ACC112 (cell line): ENCODE data around the gene IL21R.

Experiments used
- H2AFZ ChIP-seq: fragments of 200-600 bp; sonication (generic); one replicate; pipeline ENCODE4 v1.6.0; 2017; ENCODE audit warnings: antibody characterized with exemption, low read length; ENCODE audit not compliant: unreplicated experiment
- H3K27ac ChIP-seq: fragments of 200-600 bp; sonication (generic); 2 replicates; pipeline ENCODE4 v1.5.1; 2014; ENCODE audit warnings: low read depth, mild to moderate bottlenecking, antibody characterized with exemption, low read length, moderate library complexity
- H3K27me3 ChIP-seq: fragments of 200-600 bp; sonication (generic); 2 replicates; pipeline ENCODE4 v1.6.1; 2014; ENCODE audit warnings: mild to moderate bottlenecking, antibody characterized with exemption, low read length, moderate library complexity, mixed read lengths; ENCODE audit not compliant: insufficient read depth
- H3K36me3 ChIP-seq: fragments of 200-600 bp; sonication (generic); 2 replicates; pipeline ENCODE4 v1.6.1; 2016; ENCODE audit warnings: mild to moderate bottlenecking, antibody characterized with exemption, low read length, moderate library complexity, mixed read lengths; ENCODE audit not compliant: insufficient read depth
- H3K4me1 ChIP-seq: fragments of 200-600 bp; sonication (generic); one replicate; pipeline ENCODE4 v1.6.1; 2016; ENCODE audit warnings: low read length, mixed read lengths; ENCODE audit not compliant: insufficient read depth, unreplicated experiment, control insufficient read depth
- H3K4me3 ChIP-seq: fragments of 200-600 bp; sonication (generic); 2 replicates; pipeline ENCODE4 v1.5.1; 2014; ENCODE audit warnings: mild to moderate bottlenecking, low read depth, low read length
- H3K79me2 ChIP-seq: fragments of 200-600 bp; sonication (generic); one replicate; pipeline ENCODE4 v1.6.0; 2016; ENCODE audit warnings: low read length; ENCODE audit not compliant: control insufficient read depth, unreplicated experiment, insufficient read depth

IL21R gene

DNA sequence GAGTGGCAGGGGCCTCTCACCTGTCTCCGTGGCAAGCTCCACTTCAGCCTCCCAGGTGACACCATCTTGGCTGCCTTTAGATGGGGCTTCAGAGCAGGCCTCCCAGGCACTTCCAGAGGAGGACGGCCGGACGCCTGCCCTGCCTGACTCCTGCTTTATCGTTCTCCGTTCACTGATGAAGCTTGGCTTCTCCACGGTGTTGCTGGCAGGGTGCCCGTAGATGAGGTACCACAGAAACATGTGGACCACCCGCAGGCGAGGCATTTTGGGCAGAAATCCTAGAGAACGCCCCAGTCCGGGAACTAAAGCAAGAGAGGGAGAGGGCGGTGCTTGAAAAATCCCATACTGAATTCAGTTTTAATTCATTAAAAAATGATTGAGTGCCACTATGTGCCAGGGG lies 93.2 kb downstream of the IL21R start:
- Histone ChIP-seq H2AFZ (no peak overlapping the region), H3K36me3 (peaks cover 31% of the 10 kb centered on the region), H3K4me3 (no peak overlapping the region), H3K27ac (no peak overlapping the region), H3K27me3 (no peaks in the 10 kb centered on the region), H3K79me2 (no peaks in the 10 kb centered on the region), H3K4me1 (peaks cover 8% of the 10 kb centered on the region)

- Histone ChIP-seq H3K36me3 (peaks cover 25% of the 10 kb centered on the region), H3K27me3 (no peaks in the 10 kb centered on the region), H3K4me3 (no peak overlapping the region), H3K27ac (no peak overlapping the region), H3K79me2 (no peaks in the 10 kb centered on the region), H2AFZ (no peak overlapping the region), H3K4me1 (no peaks in the 10 kb centered on the region)
These were observed 96.3 kb downstream of the IL21R start for GRCh38 chr16:27498031-27498825.

DNA sequence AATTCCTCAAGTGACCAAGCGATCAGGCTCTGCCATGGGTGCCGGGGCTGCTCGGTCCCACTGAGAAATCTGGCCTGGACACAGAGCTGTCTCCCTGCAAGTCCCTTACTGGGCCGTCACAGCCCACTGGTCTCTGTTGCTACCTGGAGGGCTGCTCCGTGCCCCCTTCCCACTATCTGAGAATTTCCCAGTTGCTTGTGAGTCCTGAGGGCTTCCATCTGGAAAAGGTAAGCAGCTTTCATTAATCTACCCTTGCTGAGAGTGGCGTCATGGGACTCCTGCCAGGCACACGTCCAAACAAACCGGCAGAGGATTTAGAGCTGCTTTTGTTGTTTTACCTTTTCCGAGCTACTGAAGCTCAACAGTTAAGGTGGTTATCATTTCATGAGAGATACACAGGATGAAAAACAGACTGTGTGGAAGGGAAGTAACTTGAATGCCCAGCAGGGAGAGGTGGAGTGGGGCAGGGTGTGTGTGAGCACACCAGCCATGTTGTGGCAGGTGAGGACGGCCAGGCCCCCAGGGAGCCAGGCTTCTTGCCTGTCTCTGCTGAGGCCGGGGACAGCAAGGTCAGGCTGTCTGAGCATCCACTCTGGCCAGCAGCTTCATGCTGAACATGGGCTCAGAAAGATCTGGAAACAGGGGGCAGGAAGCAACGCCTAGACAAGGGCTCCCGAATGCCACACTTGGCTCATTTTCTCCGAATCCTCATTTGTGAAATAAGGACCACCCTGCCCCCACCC lies 97.1 kb downstream of the IL21R start:
- Histone ChIP-seq H2AFZ (no peak overlapping the region), H3K4me1 (no peaks in the 10 kb centered on the region), H3K4me3 (no peak overlapping the region), H3K27me3 (no peaks in the 10 kb centered on the region), H3K27ac (no peak overlapping the region), H3K79me2 (no peaks in the 10 kb centered on the region), H3K36me3 (peaks cover 31% of the 10 kb centered on the region)

DNA sequence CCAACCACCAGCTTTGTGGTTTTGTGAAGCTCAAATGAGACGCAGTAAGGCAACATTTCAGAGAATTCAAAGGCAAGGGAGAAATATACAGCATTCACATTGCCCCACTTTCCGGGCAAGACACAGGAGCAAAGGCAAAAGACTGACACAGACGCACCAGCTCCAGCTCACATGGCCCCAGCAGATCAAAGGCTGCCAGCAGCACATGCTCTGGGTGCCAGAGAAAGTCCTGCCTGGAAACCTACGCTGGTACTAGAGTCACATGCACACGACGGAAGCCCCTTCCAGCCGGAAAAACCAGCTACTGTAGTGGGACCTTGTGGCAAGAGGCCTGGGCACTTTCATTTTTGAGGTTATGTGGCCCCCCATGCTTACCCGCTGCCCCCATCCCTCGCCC lies 97.7 kb downstream of the IL21R start:
- Histone ChIP-seq H2AFZ (no peak overlapping the region), H3K36me3 (peaks cover 31% of the 10 kb centered on the region), H3K4me3 (no peak overlapping the region), H3K27me3 (no peaks in the 10 kb centered on the region), H3K27ac (no peak overlapping the region), H3K79me2 (no peaks in the 10 kb centered on the region), H3K4me1 (no peaks in the 10 kb centered on the region)

DNA sequence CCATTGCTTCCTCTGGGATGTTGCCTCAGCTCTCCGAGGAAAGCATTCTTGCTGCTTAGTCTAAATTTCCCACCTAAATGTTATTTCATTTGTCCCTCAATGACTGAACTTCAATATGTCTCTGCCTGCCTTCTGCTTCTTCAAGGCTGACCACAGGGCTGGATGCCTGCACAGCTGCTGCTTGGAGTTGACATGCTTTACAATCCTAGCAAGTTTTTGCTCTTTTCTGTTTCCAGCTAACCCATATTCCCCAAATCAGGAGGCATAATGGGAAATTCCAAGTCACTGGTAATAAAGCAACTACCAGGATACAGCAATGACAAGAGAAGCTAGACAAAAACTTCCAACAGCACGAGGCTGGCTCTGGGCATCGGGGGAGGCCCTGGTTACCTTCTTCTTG lies 98.8 kb downstream of the IL21R start:
- Histone ChIP-seq H2AFZ (no peak overlapping the region), H3K79me2 (no peaks in the 10 kb centered on the region), H3K36me3 (peaks cover 28% of the 10 kb centered on the region), H3K27ac (no peak overlapping the region), H3K27me3 (no peaks in the 10 kb centered on the region), H3K4me1 (no peaks in the 10 kb centered on the region), H3K4me3 (no peak overlapping the region)
